HL-60 (cell line): ENCODE data around the gene ABCA9.

Experiments used
- DNase-seq, 2 experiments: peaks; one replicate each; pipeline ENCODE4 v3.0.0-alpha.2; 2010 to 2020; ENCODE audit warnings: low read depth in 1 of 2, low spot score in 1 of 2
- H3K27ac ChIP-seq: fragments of 250-450 bp; sonication (Bioruptor Pico); replicated peaks from 2 replicates; pipeline ENCODE4 v1.5.1; 2020; ENCODE audit warnings: mild to moderate bottlenecking, moderate library complexity
- H3K27me3 ChIP-seq: fragments of 250-450 bp; sonication (Bioruptor Pico); 2 replicates; pipeline ENCODE4 v1.5.1; 2021; ENCODE audit warnings: mild to moderate bottlenecking, moderate library complexity; ENCODE audit not compliant: insufficient read depth, poor library complexity, severe bottlenecking
- H3K4me3 ChIP-seq: replicated peaks from 2 replicates; pipeline ENCODE4 v1.5.1; 2011; ENCODE audit warnings: mild to moderate bottlenecking, control low read depth, low read length; ENCODE audit not compliant: insufficient read depth
- GABPA ChIP-seq: IDR thresholded peaks from 2 replicates; pipeline ENCODE4 v1.6.1; 2012; ENCODE audit warnings: low read depth
- POLR2AphosphoS5 ChIP-seq: IDR thresholded peaks from 2 replicates; pipeline ENCODE4 v1.6.1; 2012; ENCODE audit warnings: low read depth
- REST ChIP-seq: IDR thresholded peaks from 2 replicates; pipeline ENCODE4 v1.6.1; 2012; ENCODE audit warnings: low read depth; ENCODE audit not compliant: insufficient replicate concordance
- SPI1 ChIP-seq: IDR thresholded peaks from 2 replicates; pipeline ENCODE4 v1.6.1; 2012; ENCODE audit warnings: low read depth, mild to moderate bottlenecking, borderline replicate concordance
- TF ChIP-seq, protein P1 (sequence below): IDR thresholded peaks from one replicate; pipeline ENCODE4 v1.5.1; 2011; ENCODE audit warnings: low read length, control low read depth, inconsistent platforms; ENCODE audit not compliant: insufficient read depth

ABCA9 gene

DNA sequence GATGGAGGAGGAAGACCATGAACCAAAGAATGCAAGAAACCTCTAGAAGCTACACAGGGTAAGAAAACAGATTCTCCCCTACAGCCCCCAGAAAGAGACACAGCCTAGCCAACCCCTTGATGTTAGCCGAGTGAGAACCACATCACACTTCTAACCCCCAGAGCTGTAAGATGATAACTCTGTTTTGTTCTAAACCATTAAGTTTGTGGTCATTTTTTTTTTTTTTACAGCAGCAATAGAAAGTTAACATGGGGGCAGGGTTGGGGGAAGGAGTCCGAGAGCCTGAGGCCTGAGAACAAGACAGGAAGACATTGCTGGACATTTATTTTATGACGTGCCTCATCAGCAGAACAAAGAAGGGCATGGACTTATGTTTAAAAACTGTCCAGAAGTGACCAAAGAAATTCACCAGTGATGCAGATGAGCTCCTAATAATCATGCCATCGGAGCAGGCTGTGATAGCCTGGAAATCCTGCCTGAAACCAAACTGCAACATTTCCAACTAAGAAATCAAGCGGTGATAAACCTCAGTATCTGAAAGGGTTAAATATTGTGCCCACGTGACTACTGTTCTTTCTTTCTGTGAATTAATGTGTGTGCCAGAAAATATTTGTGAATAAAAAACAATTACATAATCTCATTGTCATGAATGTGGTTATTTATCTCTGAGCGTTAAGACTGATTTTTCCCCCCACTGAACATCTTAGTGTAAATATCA is 1.1 kb downstream of the ABCA9 start:
- DNase-seq: no peak
- no peak overlapping the region for H3K27ac ChIP-seq
- H3K4me3 ChIP-seq: no peak overlapping the region
- no peak for TF ChIP-seq GABPA
- TF ChIP-seq POLR2AphosphoS5: no peak
- TF ChIP-seq REST: no peak
- TF ChIP-seq SPI1: no peak
- TF ChIP-seq, protein P1, sequence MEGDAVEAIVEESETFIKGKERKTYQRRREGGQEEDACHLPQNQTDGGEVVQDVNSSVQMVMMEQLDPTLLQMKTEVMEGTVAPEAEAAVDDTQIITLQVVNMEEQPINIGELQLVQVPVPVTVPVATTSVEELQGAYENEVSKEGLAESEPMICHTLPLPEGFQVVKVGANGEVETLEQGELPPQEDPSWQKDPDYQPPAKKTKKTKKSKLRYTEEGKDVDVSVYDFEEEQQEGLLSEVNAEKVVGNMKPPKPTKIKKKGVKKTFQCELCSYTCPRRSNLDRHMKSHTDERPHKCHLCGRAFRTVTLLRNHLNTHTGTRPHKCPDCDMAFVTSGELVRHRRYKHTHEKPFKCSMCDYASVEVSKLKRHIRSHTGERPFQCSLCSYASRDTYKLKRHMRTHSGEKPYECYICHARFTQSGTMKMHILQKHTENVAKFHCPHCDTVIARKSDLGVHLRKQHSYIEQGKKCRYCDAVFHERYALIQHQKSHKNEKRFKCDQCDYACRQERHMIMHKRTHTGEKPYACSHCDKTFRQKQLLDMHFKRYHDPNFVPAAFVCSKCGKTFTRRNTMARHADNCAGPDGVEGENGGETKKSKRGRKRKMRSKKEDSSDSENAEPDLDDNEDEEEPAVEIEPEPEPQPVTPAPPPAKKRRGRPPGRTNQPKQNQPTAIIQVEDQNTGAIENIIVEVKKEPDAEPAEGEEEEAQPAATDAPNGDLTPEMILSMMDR: no peak
- H3K27me3 ChIP-seq: no peaks in the 10 kb centered on the region

DNA sequence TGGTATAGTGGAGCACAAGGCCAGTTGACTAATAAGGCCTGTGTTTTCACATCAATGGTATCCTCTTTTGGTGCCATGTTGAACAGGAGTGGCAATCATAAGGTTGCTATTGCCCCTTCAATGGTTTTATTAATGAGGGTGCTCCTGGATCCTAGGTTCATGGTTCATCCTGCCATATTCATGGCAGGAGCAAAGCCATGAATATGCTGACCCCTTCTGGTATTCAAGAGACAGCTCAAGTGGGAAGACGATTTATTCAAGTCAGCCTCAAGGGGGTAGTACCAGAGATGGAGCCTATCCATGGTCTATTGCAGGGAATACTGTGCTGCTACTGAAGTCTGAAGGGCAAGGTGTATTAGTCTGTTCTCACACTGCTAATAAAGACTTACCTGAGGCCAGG is 2.6 kb downstream of the ABCA9 start:
- peak in 1 of 2 experiments; percentile 25 for DNase-seq
- TF ChIP-seq, protein P1: peak; percentile 4
- TF ChIP-seq REST: no peak
- Histone ChIP-seq H3K4me3 (no peak overlapping the region), H3K27me3 (no peaks in the 10 kb centered on the region), H3K27ac (no peak overlapping the region)

DNA sequence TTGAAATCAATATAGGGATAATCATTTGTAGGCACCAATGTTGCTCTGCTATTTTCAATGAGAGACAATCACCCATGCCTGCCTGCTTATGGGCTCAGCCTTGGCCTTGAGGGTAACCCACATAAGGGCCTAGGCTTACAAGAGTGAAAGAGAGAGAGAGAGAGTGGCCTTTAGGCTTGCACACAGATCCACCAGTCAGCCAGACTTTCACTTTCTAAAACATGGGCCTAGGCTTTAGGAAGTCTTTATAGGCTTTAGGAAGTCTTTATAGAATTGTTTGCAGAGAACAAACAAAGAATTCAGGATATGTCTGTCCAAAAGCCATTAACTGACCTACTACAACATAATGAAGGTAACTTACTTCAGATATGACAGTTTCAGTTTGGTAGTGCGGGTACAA is 3.4 kb downstream of the ABCA9 start:
- Histone ChIP-seq H3K27ac (no peak overlapping the region), H3K27me3 (no peaks in the 10 kb centered on the region), H3K4me3 (no peak overlapping the region)
- no peak for DNase-seq
- no peak for TF ChIP-seq REST
- TF ChIP-seq, protein P1: no peak
- no peak for TF ChIP-seq SPI1
- no peak for TF ChIP-seq POLR2AphosphoS5
- no peak for TF ChIP-seq GABPA
